ENCODE results near the gene CDC27.

- TF ChIP-seq CTCF (IDR thresholded peaks at IDR 0.05) (no peak), ZFX (IDR thresholded peaks at IDR 0.05; ENCODE audit: borderline replicate concordance) (no peak)
Measured at GRCh38 chr17:47231866-47232265, 42.8 kb upstream of the CDC27 start.
